PC-3 (cell line): ENCODE data around the gene CDC20B. TPM values are rescaled to one million over a fixed set of nuclear protein-coding genes. Genes with fewer than 3 reads are reported as not detected.

Experiments used
- ATAC-seq: fragments of 200-7000 bp; cut with Tn5 transposase; 2 replicates; pipeline ENCODE4 v1.9.1; 2020; ENCODE audit warnings: mild to moderate bottlenecking, moderate library complexity
- BruUV-seq: library from RNA; stranded (reverse); fragments of 400-500 nt; replicated peaks from 2 replicates; lab custom pipeline; 2021; lab: Mats Ljungman, UMichigan
- CTCF ChIA-PET: fragments of 300-600 bp; sonication (Branson Sonifier 250); formaldehyde crosslinking; loops from one replicate; lab custom pipeline; 2022; ENCODE audit warnings: antibody characterized with exemption; lab: Charles Lee
- POLR2A ChIA-PET: fragments of 300-600 bp; sonication (Branson Sonifier 250); formaldehyde crosslinking; loops from one replicate; lab custom pipeline; 2022; ENCODE audit warnings: antibody characterized with exemption; ENCODE audit not compliant: unreplicated experiment; lab: Charles Lee
- DNase-seq: peaks from one replicate; pipeline ENCODE4 v3.0.0-alpha.2; 2015
- H2AFZ ChIP-seq: fragments of 300-600 bp; sonication (generic); 2 replicates; pipeline ENCODE4 v1.6.0; 2016; ENCODE audit warnings: antibody characterized with exemption, low read length
- H3F3A ChIP-seq: fragments of 300-600 bp; sonication (generic); one replicate; pipeline ENCODE4 v1.6.0; 2017; ENCODE audit warnings: antibody characterized with exemption, low read length, control low read depth, mild to moderate bottlenecking; ENCODE audit not compliant: unreplicated experiment
- H3K27ac ChIP-seq: fragments of 300-600 bp; sonication (generic); 2 replicates; pipeline ENCODE4 v1.5.1; 2016; ENCODE audit warnings: mild to moderate bottlenecking, low read length
- H3K27me3 ChIP-seq: fragments of 300-600 bp; sonication (generic); 2 replicates; pipeline ENCODE4 v1.6.1; 2016; ENCODE audit warnings: low read length, mixed read lengths
- H3K36me3 ChIP-seq: fragments of 300-600 bp; sonication (generic); 2 replicates; pipeline ENCODE4 v1.6.1; 2016; ENCODE audit warnings: low read depth, mixed run types, low read length, mixed read lengths
- H3K4me1 ChIP-seq: fragments of 300-600 bp; sonication (generic); 2 replicates; pipeline ENCODE4 v1.5.1; 2016; ENCODE audit warnings: low read length; ENCODE audit not compliant: insufficient read depth
- H3K4me2 ChIP-seq: fragments of 300-600 bp; sonication (generic); 2 replicates; pipeline ENCODE4 v1.6.0; 2016; ENCODE audit warnings: low read length
- H3K4me3 ChIP-seq: fragments of 300-600 bp; sonication (generic); 2 replicates; pipeline ENCODE4 v1.5.1; 2016; ENCODE audit warnings: mild to moderate bottlenecking, low read length, mixed read lengths
- H3K79me2 ChIP-seq: fragments of 300-600 bp; sonication (generic); 2 replicates; pipeline ENCODE4 v1.6.1; 2017; ENCODE audit warnings: low read length, mixed read lengths
- H3K9ac ChIP-seq: fragments of 300-600 bp; sonication (generic); 2 replicates; pipeline ENCODE4 v1.6.0; 2016; ENCODE audit warnings: mild to moderate bottlenecking, low read length
- H3K9me2 ChIP-seq: fragments of 300-600 bp; sonication (generic); replicated peaks from 2 replicates; pipeline ENCODE4 v1.6.1; 2016; ENCODE audit warnings: mixed run types, low read length, mixed read lengths
- H3K9me3 ChIP-seq: fragments of 300-600 bp; sonication (generic); 2 replicates; pipeline ENCODE4 v1.6.1; 2016; ENCODE audit warnings: low read length, mixed read lengths
- H4K20me1 ChIP-seq: fragments of 300-600 bp; sonication (generic); 2 replicates; pipeline ENCODE4 v1.6.1; 2016; ENCODE audit warnings: low read length, mixed read lengths
- EZH2 ChIP-seq: fragments of 300-600 bp; sonication (generic); IDR thresholded peaks from one replicate; pipeline ENCODE4 v1.6.1; 2017; ENCODE audit warnings: antibody characterized with exemption, mild to moderate bottlenecking, low read length; ENCODE audit not compliant: unreplicated experiment
- EZH2phosphoT487 ChIP-seq: fragments of 300-600 bp; sonication (generic); IDR thresholded peaks from 2 replicates; pipeline ENCODE4 v1.6.1; 2018; ENCODE audit warnings: mild to moderate bottlenecking, antibody characterized with exemption, low read length, borderline replicate concordance
- intact Hi-C: fragments of 100-400 bp; cut with micrococcal nuclease; formaldehyde crosslinking; loops from 2 replicates; pipeline ENCODE4 v1.9.0; 2023
- total RNA-seq: library from RNA; depleted of rRNA; stranded (reverse); fragments of >200 nt; gene quantifications from 2 replicates; pipeline ENCODE4 v1.2.3, GENCODE V29; 2014
- TF ChIP-seq, protein P1 (sequence below): fragments of 300-600 bp; sonication (generic); conservative IDR thresholded peaks from 2 replicates; pipeline ENCODE4 v1.5.1; 2017; ENCODE audit warnings: antibody characterized with exemption, low read depth, mild to moderate bottlenecking, low read length

Gene CDC20B
- total RNA-seq, 1 experiment from 2014 or later, result not detected

- ChIA-PET CTCF (interaction anchor here (1.1 to 1.2 kb wide), 2 partner anchors 12 to 17 kb away, joined by 3 to 5 read pairs; partner anchors contain the start of gene GPX8), POLR2A (no interaction called here)
- H3F3A ChIP-seq, result no peaks in the 10 kb centered on the region
- H3K9me3 ChIP-seq, result no peaks in the 10 kb centered on the region
- no peak for ATAC-seq
- no peak overlapping the region for H3K4me2 ChIP-seq
- no peaks in the 10 kb centered on the region for H3K9me2 ChIP-seq
- no peaks in the 10 kb centered on the region for H3K36me3 ChIP-seq
- intact Hi-C loops, result loop anchor here (5.0 kb wide), 1 partner anchor 521 kb away; no protein-coding TSS in a partner anchor
- H3K27ac ChIP-seq, result no peak overlapping the region
- peaks cover 17% of the 10 kb centered on the region for H3K4me1 ChIP-seq
- no peak for DNase-seq
- H4K20me1 ChIP-seq, result no peaks in the 10 kb centered on the region
- H3K9ac ChIP-seq, result no peak overlapping the region
- no peaks in the 10 kb centered on the region for H3K79me2 ChIP-seq
- H3K4me3 ChIP-seq, result no peak overlapping the region
- TF ChIP-seq EZH2 (no peak), EZH2phosphoT487 (no peak)
- TF ChIP-seq, protein P1, sequence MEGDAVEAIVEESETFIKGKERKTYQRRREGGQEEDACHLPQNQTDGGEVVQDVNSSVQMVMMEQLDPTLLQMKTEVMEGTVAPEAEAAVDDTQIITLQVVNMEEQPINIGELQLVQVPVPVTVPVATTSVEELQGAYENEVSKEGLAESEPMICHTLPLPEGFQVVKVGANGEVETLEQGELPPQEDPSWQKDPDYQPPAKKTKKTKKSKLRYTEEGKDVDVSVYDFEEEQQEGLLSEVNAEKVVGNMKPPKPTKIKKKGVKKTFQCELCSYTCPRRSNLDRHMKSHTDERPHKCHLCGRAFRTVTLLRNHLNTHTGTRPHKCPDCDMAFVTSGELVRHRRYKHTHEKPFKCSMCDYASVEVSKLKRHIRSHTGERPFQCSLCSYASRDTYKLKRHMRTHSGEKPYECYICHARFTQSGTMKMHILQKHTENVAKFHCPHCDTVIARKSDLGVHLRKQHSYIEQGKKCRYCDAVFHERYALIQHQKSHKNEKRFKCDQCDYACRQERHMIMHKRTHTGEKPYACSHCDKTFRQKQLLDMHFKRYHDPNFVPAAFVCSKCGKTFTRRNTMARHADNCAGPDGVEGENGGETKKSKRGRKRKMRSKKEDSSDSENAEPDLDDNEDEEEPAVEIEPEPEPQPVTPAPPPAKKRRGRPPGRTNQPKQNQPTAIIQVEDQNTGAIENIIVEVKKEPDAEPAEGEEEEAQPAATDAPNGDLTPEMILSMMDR, result no peak
- no peak overlapping the region for H2AFZ ChIP-seq
- no TSS peak for BruUV-seq
- H3K27me3 ChIP-seq, result no peaks in the 10 kb centered on the region
These were observed 1.5 kb downstream of the CDC20B start for GRCh38 chr5:55171471-55171870.

DNA sequence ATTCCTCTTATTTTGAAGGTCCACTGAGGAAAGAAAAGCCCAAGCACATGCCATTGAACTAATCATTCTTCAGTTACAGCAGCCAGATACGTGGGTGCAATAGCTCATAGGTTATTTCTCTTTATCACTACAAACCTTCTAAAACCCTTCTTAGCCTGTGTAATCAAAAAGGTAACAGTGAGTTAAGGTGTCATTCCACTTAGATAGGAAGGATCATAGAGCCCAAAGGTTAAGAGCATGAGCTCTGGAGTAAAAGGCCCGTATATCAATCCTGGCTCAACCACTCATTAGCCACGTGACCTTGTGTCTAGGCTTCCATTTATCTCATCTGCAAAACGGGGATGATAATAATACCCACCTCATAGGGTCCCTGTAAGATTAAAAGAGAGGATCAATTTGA lies 10.3 kb downstream of the CDC20B start:
- H3K9ac ChIP-seq, result no peak overlapping the region
- BruUV-seq, result no TSS peak
- H2AFZ ChIP-seq, result no peak overlapping the region
- intact Hi-C loops, result no loop called here
- H3K79me2 ChIP-seq, result peaks cover 16% of the 10 kb centered on the region
- ATAC-seq, result no peak
- ChIA-PET CTCF (no interaction called here), POLR2A (no interaction called here)
- no peak overlapping the region for H3K4me2 ChIP-seq
- H3K36me3 ChIP-seq, result no peaks in the 10 kb centered on the region; the same call in 1 of the 2 replicates
- H3K9me3 ChIP-seq, result no peaks in the 10 kb centered on the region
- H3F3A ChIP-seq, result no peaks in the 10 kb centered on the region
- H4K20me1 ChIP-seq, result no peaks in the 10 kb centered on the region
- H3K4me3 ChIP-seq, result no peak overlapping the region
- H3K9me2 ChIP-seq, result no peaks in the 10 kb centered on the region
- TF ChIP-seq, protein P1, result no peak
- TF ChIP-seq EZH2phosphoT487 (no peak), EZH2 (no peak)
- H3K27me3 ChIP-seq, result no peaks in the 10 kb centered on the region
- H3K27ac ChIP-seq, result no peak overlapping the region
- DNase-seq, result no peak
- peaks cover 6% of the 10 kb centered on the region for H3K4me1 ChIP-seq
